Measurements from ENCODE around the gene ITPRIPL1.
A peak's percentile ranks its signal among the peaks of the same experiment; 100 is the strongest.

The ITPRIPL1 gene

DNA sequence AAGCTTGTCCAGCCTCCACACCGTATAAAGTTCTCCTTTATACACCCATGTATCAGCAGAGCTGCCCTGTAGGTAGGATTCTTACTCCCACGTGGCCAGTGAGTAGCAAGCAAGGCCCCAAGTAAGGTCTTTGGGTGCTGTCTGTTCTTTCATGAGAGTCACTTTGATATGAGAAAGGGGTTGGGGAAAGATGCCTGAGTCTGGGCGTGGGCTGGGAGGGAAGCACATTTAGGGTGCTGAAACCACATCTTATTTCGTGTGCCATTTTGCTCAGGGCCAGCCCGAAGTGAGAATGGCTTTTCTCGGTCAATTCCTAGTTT lies 436 bp upstream of the ITPRIPL1 start:
- no peak for DNase-seq

GRCh38 chr2:96325884-96326255 lies 753 bp downstream of the ITPRIPL1 start:
- DNase-seq = peak; percentile 57

- no peak for DNase-seq
Observed at GRCh38 chr2:96326564-96326963, 1.4 kb downstream of the ITPRIPL1 start.

- DNase-seq = no peak
Observed at GRCh38 chr2:96326990-96327820, 2.1 kb downstream of the ITPRIPL1 start.

- no peak for DNase-seq
Observed at GRCh38 chr2:96329456-96329855, 4.3 kb downstream of the ITPRIPL1 start.

GRCh38 chr2:96329874-96330273 lies 4.8 kb downstream of the ITPRIPL1 start:
- DNase-seq = no peak

DNA sequence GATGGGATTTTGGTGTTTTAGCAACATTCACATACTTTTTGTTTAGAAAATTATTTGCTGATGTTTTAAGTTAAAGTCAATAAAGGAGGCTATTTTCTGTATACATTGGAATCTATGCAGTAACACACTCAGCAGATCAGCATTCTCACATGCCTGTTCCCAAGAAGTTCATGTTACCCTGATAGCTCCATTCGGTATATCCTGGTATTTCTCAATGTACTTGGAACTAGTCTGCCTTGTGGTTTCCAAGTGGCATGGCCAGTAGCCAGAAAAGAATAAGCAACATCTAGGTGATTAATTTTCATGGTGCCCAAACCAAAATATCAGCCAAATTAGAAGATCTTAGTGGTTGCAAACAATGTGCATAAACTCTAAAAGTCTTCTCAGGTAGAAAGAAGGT lies 5.3 kb downstream of the ITPRIPL1 start:
- DNase-seq = no peak

- no peak for DNase-seq
Observed at GRCh38 chr2:96333708-96334107, 8.6 kb downstream of the ITPRIPL1 start.

- DNase-seq = no peak
Observed at GRCh38 chr2:96336104-96336775, 11.1 kb downstream of the ITPRIPL1 start.

- DNase-seq = no peak
Observed at GRCh38 chr2:96336873-96337272, 11.8 kb downstream of the ITPRIPL1 start.

- no peak for DNase-seq
Observed at GRCh38 chr2:96340493-96341414, 15.6 kb downstream of the ITPRIPL1 start.

GRCh38 chr2:96341641-96342040 lies 16.5 kb downstream of the ITPRIPL1 start:
- no peak for DNase-seq

GRCh38 chr2:96342085-96342484 lies 17.0 kb downstream of the ITPRIPL1 start:
- DNase-seq = peak; percentile 57

DNA sequence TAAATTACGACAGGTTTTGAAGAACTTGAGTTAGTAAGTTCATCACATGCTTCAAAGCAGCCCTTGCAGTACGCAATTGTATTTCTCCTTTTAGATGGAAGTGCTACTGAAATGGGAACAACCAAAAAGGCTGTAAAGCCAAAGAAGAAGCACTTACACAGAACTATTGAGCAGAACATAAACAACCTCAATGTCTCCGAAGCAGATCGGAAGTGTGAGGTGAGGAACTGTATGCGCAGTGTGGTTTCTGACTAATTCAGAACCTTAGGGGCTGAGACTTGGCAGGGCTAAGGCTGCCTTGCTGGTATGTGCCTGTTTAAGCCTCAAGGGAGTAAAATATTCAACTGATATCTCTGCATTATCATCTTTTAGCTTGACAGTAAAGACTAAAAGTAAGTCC lies 18.9 kb downstream of the ITPRIPL1 start:
- DNase-seq = peak; percentile 56

DNA sequence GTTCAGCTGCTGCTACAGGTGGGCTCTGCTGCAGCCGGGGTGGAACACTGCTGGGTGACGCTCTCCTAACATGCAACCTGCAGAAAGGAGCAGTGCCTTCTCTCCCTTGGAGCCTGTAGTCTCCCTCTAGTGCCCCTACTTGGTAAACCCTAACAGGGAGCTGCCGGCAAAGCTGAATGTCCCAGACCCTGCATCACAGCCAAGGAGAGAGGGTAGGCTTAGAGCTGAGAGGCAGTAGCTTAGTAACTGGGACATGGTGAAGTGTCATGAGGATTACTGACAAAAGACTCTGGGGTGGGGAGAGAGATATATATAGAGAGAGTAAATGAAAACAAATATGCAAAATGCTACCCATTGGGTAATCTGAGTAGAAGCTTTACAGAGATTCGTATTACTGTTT lies 20.3 kb downstream of the ITPRIPL1 start:
- no peak for DNase-seq

DNA sequence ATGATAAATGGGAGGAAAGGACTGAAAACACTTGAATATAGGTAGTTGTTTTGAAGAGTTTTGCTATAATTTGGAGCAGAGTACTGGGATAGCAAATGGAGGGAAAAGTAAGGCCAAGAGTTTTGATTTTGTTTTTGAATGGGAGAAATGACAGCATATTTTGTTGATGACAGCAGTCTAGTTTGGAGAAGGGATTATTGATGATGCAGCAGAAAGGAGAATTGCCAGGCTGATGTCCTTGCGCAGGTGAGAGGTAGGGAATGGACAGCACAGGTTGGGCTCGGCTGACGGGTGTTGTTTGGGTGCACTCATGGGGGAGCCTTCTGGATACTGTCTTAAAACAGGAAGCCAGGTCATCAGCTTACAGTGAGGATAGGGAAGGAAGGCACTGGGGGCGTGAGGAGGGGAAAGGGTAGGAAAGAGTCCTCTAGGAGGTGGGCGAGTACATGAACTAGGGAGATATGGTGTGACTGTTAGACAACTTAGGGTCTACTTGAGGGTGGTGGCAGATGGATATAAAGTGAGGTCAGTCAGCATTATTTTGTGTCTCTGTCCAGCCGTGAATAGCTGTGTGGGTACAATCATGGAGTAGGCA lies 20.8 kb downstream of the ITPRIPL1 start:
- no peak for DNase-seq

GRCh38 chr2:96347395-96347794 lies 22.3 kb downstream of the ITPRIPL1 start:
- DNase-seq = no peak

DNA sequence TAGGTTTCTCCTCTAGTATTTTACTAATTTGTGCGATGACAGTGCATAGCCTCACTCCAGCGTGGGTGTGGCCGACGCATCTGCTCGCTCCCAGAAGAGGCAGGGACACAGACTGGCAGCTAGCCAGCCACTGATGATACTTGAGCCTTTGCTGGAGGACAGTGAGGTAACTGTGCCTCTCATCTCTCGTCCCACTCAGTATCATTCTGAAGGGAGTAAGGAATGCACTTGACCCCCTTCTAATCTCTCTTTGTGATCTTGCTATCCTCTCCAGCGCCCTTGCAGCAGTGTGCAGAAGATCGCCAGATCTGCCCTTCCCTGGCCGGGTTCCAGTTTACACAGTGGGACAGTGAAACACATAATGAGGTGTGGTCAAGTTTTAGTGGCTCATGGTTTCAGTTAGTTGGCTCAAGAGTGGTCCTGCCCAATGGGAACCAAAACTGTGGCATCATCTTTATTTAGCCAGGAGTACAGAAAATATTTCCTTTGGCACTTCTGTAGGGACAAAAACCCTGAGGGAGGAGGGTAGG lies 28.0 kb downstream of the ITPRIPL1 start:
- no peak for DNase-seq

- no peak for DNase-seq
Observed at GRCh38 chr2:96353606-96354101, 28.5 kb downstream of the ITPRIPL1 start.

- DNase-seq = no peak
Observed at GRCh38 chr2:96354492-96354891, 29.4 kb downstream of the ITPRIPL1 start.

DNA sequence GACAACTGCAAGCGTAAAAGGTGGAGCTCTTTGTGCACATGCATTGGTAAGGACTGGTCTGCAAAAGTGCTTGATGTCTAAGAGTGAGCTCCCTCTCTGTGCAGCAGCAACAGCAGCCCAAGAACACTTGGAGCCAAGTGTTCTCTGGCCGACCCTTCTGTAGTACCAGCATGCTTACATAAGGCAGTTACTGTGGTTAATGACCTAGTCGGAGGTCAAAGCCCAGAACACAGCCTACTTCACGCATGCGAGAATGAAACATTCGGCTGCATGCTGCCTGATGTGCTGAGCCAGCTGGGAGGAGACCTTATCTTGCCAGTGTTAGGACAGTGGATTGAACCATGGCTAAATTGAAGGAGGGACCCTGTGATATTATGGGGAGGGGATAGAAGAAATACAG lies 31.8 kb downstream of the ITPRIPL1 start:
- no peak for DNase-seq

DNA sequence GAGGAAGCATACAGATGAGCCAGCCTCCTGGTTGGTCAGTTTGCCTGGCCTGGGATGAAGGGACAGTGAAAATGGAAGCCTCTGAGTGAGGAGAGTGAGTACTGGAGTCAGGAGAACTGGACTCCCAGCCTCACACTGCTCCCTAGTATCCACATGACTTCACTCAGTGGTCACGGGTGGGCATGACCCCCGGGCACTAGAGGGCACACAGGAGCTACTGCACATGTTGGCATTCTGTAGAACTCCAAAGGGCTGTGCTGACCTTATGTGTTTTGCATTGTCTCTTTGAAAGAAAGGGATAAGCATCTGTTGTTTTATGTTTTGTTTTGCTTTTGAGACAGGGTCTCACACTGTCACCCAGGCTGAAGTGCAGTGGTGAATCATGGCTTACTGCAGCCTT lies 34.2 kb downstream of the ITPRIPL1 start:
- DNase-seq = peak; percentile 28

GRCh38 chr2:96359866-96360265 lies 34.7 kb downstream of the ITPRIPL1 start:
- no peak for DNase-seq

All from activated effector memory CD4-positive, alpha-beta T cell treated with Interleukin-2 at 50 U/mL for 16 hours (primary cell).